ENCODE data around the gene TSPAN18.

The TSPAN18 gene

DNA sequence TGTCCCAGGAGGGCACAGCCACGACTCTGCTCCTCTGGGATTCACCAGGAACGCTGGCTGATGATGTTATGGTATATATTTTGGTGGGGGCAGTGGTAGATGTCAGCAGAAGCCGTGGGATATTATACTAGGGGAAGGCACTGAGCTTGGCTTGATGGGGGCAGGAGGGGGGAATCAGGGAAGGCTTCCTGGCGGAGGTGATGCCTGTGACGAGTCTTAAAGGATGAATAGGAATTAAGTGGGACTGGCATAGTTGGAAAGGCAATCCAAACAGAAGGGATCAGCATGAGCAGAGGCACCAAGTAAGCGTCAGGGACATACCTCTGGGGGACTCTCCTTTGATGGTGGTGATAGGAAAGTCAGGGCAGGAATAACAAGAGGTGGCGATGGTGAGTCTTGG, 176.3 kb downstream of the TSPAN18 start:
- TF ChIP-seq, protein P1, sequence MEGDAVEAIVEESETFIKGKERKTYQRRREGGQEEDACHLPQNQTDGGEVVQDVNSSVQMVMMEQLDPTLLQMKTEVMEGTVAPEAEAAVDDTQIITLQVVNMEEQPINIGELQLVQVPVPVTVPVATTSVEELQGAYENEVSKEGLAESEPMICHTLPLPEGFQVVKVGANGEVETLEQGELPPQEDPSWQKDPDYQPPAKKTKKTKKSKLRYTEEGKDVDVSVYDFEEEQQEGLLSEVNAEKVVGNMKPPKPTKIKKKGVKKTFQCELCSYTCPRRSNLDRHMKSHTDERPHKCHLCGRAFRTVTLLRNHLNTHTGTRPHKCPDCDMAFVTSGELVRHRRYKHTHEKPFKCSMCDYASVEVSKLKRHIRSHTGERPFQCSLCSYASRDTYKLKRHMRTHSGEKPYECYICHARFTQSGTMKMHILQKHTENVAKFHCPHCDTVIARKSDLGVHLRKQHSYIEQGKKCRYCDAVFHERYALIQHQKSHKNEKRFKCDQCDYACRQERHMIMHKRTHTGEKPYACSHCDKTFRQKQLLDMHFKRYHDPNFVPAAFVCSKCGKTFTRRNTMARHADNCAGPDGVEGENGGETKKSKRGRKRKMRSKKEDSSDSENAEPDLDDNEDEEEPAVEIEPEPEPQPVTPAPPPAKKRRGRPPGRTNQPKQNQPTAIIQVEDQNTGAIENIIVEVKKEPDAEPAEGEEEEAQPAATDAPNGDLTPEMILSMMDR (IDR thresholded peaks at IDR 0.05; ENCODE audit: control insufficient read depth, extremely low read depth, insufficient read depth): no peak
- no peak for DNase-seq (ENCODE audit: low read depth)
- H3K4me3 ChIP-seq (ENCODE audit: low read depth, low read length): no peak overlapping the region

DNA sequence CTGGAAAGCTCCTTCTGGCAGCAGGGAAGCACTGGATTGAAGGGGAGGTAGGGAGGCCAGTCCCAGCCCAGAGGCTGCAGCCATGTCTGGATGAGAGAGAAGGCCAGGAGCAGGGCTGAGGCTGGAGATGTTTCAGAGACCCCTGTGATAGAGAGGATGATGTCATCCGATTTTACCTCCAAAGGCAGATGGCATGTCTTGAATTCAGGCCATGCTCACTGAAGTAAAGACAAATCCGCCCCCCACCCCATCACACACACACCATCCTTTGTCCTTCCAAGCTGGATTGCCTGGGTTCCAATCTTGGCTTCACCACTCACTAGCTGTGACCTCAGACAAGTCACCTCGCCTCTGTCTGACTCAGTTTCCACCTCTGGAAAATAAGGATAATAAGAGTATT, 176.8 kb downstream of the TSPAN18 start:
- TF ChIP-seq, protein P1 (IDR thresholded peaks at IDR 0.05; ENCODE audit: control insufficient read depth, extremely low read depth, insufficient read depth): no peak
- H3K4me3 ChIP-seq (ENCODE audit: low read depth, low read length): no peak overlapping the region
- no peak for DNase-seq (ENCODE audit: low read depth)

DNA sequence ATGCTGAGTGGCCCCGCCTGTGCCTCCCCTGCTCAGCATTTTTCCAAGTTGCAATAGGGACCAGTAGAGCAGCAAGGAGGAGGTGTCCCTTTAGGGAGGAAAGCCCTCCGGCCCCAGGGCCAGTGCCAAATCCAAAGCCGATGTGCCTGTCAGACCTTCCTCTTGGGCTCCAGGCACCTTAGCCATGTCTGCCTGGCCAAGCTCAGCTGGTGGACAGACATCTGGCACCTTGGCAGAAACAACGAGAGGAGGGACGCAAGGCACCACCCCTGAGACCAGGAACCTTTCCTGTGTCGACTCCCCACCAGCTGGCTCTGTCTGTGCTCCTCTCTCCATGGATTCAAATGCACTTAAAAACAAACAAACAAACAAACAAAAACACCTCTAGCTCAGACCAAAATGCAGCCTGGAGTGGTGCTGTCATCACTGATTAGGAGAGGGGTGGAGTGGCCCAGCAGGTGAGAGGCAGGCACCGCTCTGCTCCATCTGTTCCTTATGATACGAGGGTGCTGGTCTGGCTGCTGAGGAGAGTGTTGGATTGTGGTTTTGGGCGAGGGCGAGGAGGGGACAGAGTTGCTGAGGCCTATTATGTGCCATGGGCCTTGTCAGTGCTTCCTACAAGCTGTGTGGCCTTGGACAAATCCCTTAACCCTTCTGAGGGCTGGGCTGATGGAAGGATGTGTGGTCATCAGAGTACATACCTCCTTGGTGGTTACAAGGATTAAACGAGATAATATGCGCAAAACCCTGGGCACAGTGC, 177.7 kb downstream of the TSPAN18 start:
- H3K4me3 ChIP-seq (ENCODE audit: low read depth, low read length): no peak overlapping the region
- TF ChIP-seq, protein P1 (IDR thresholded peaks at IDR 0.05; ENCODE audit: control insufficient read depth, extremely low read depth, insufficient read depth): no peak
- no peak for DNase-seq (ENCODE audit: low read depth)

DNA sequence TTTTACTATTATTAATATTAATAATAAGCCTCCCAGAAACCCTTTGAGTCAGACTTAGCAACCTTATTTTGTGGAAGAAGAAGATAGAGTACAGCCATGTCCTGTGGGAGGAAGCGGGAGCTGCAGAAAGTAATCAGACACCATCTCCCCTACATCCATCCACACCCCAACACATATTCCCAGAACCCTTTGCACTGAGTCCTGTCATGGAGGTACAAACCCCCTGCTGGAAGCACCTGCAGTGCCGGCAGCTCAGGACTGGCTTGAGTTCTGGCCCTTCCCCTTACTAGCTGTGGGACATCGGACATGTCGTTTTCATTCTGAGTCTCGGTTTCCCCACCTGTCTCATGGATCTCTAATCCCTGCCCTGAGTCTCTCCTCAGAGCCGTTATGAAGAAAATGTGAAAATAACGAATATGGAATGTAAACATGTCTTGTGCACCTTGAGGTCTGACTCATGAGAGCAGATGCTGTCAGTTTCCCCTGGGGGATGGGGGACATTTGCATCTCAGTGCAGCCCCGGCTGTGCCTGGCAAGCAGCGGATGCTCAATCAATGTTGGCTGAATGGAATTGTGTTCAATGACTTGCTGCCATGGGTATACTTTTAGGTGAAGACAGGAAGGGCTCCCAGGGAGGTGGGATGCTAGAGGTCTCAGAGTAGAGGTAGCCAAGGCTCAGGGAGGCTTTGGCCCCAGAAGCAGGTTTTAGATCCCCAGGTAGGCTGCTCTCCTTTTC, 178.5 kb downstream of the TSPAN18 start:
- TF ChIP-seq, protein P1 (IDR thresholded peaks at IDR 0.05; ENCODE audit: control insufficient read depth, extremely low read depth, insufficient read depth): no peak
- H3K4me3 ChIP-seq (ENCODE audit: low read depth, low read length): no peak overlapping the region
- DNase-seq (ENCODE audit: low read depth): no peak

DNA sequence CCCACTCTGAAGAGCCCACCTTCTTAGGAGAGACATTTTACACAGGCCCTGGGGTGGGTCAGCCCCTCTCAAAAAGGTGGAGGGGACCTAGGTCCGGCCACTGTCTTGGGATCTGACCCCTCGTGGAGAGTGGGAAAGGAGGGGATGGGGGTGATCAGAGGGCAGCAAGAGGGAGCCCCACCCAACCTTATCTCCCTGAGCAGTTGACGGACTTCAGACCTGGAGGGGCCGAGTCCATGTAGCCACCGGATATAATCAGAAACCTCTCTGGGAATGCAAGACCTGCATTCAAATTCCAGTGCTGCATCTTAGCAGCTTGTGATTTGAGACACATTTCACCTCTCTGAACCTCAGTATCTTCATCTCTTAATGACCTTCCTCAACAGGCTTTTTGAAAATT, 179.9 kb downstream of the TSPAN18 start:
- DNase-seq (ENCODE audit: low read depth): no peak
- H3K4me3 ChIP-seq (ENCODE audit: low read depth, low read length): no peak overlapping the region
- TF ChIP-seq, protein P1 (IDR thresholded peaks at IDR 0.05; ENCODE audit: control insufficient read depth, extremely low read depth, insufficient read depth): no peak

DNA sequence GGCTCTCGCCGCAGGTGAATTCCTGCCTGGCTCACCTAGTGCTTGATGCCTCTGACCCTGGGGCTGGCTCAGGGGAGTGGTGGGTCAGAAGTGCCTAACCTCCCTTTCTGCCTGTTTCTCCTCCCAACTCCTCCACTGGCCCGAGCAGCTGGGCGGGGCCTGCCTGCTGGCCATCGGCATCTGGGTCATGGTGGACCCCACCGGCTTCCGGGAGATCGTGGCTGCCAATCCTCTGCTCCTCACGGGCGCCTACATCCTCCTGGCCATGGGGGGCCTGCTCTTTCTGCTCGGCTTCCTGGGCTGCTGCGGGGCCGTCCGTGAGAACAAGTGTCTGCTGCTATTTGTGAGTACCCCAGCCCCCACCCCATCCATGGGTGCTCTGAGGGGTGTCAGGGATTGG, 182.8 kb downstream of the TSPAN18 start:
- no peak overlapping the region for H3K4me3 ChIP-seq (ENCODE audit: low read depth, low read length)
- no peak for DNase-seq (ENCODE audit: low read depth)
- TF ChIP-seq, protein P1 (IDR thresholded peaks at IDR 0.05; ENCODE audit: control insufficient read depth, extremely low read depth, insufficient read depth): no peak
